IPS-NIHi7 (cell line): ENCODE results near the gene TNS3.

ENCODE experiments used
- DNase-seq: peaks from one replicate; pipeline ENCODE4 v3.0.0; 2012; ENCODE audit warnings: mixed read lengths; ENCODE audit errors: extremely low spot score

TNS3 gene

GRCh38 chr7:47485640-47486435 is 96.1 kb downstream of the TNS3 start:
- DNase-seq, result no peak

GRCh38 chr7:47484923-47485639 is 96.8 kb downstream of the TNS3 start:
- DNase-seq, result no peak

GRCh38 chr7:47484457-47484856 is 97.5 kb downstream of the TNS3 start:
- DNase-seq, result no peak

GRCh38 chr7:47483604-47484273 is 98.2 kb downstream of the TNS3 start:
- no peak for DNase-seq

GRCh38 chr7:47482013-47482875 is 99.7 kb downstream of the TNS3 start:
- no peak for DNase-seq

GRCh38 chr7:47481541-47482012 is 100.3 kb downstream of the TNS3 start:
- no peak for DNase-seq

GRCh38 chr7:47480576-47481538 is 101.1 kb downstream of the TNS3 start:
- peak; percentile 52 for DNase-seq

GRCh38 chr7:47479821-47480575 is 101.9 kb downstream of the TNS3 start:
- DNase-seq, result no peak

- DNase-seq, result no peak
Observed at GRCh38 chr7:47478926-47479711, 102.8 kb downstream of the TNS3 start.

GRCh38 chr7:47478017-47478344 is 103.9 kb downstream of the TNS3 start:
- no peak for DNase-seq

- DNase-seq, result no peak
Observed at GRCh38 chr7:47477191-47478016, 104.5 kb downstream of the TNS3 start.

- DNase-seq, result no peak
Observed at GRCh38 chr7:47475880-47476227, 106.1 kb downstream of the TNS3 start.

- DNase-seq, result peak; percentile 88
Observed at GRCh38 chr7:47474937-47475879, 106.7 kb downstream of the TNS3 start.

GRCh38 chr7:47474211-47474936 is 107.5 kb downstream of the TNS3 start:
- no peak for DNase-seq

GRCh38 chr7:47473499-47474210 is 108.3 kb downstream of the TNS3 start:
- no peak for DNase-seq
